ENCODE measurements around the gene SEPSECS. TPM values are rescaled to one million over a fixed set of nuclear protein-coding genes. Genes with fewer than 3 reads are reported as not detected.

The SEPSECS gene
- total RNA-seq, 4 donors from 2014 or later, result 6.4 to 8.5 (median 7.2) TPM

- no peak for DNase-seq (ENCODE audit: low spot score in 2 of 2)
These were observed 78.3 kb downstream of the SEPSECS start for GRCh38 chr4:25081866-25082471.

DNA sequence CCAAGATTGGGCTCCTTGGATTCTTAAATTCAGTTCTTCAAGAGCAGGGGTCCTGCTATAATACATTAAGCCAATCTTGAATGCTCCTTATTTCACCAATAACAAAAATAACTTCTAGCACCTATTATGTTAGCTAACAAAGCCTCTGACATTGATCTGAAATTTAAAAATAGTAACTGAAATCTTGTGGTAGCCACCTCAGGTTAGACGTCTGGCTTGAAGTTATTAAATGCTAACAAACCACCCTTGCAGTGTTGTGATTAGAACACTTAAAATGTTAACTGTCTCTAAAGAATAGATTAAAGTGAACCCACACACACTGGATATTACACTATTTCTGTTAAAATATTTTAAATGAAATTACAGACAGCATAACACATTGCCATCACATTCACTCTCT, 79.7 kb downstream of the SEPSECS start:
- 83 to 86% methylated on average over 1 of the region's 1 CpG for WGBS, 2 donors
- no peak for TF ChIP-seq POLR2A (IDR thresholded peaks at IDR 0.05)
- no peak for TF ChIP-seq CTCF (IDR thresholded peaks at IDR 0.05)
- no peak overlapping the region for H3K4me3 ChIP-seq (ENCODE audit: low read depth, poor library complexity, severe bottlenecking)
- intact Hi-C loops (cut with DNase I; ENCODE audit: low total_unique reads), result no loop called here
- DNase-seq (ENCODE audit: low spot score in 2 of 2), result no peak

More at GRCh38 chr4:25081866-25082471, 78.3 kb downstream of the SEPSECS start:
- TF ChIP-seq CTCF (IDR thresholded peaks at IDR 0.05), result no peak
- TF ChIP-seq POLR2A (IDR thresholded peaks at IDR 0.05), result no peak
- no peak overlapping the region for H3K4me3 ChIP-seq (ENCODE audit: low read depth, poor library complexity, severe bottlenecking)
- intact Hi-C loops (cut with DNase I; ENCODE audit: low total_unique reads), result no loop called here
- 90 to 94% methylated on average over 7 of the region's 7 CpGs for WGBS, 2 donors

- H3K4me3 ChIP-seq (ENCODE audit: low read depth, poor library complexity, severe bottlenecking), result no peak overlapping the region
- DNase-seq (ENCODE audit: low spot score in 2 of 2), result no peak
- intact Hi-C loops (cut with DNase I; ENCODE audit: low total_unique reads), result no loop called here
- TF ChIP-seq CTCF (IDR thresholded peaks at IDR 0.05) (no peak), POLR2A (IDR thresholded peaks at IDR 0.05) (no peak)
- WGBS, 2 donors, result 83 to 85% methylated on average over 4 of the region's 4 CpGs
These were observed 81.7 kb downstream of the SEPSECS start for GRCh38 chr4:25078523-25078922.

- no peak for DNase-seq (ENCODE audit: low spot score in 2 of 2)
- WGBS, 2 donors, result 76 to 91% methylated on average over 3 of the region's 3 CpGs
These were observed 83.4 kb downstream of the SEPSECS start for GRCh38 chr4:25076625-25077398.

DNA sequence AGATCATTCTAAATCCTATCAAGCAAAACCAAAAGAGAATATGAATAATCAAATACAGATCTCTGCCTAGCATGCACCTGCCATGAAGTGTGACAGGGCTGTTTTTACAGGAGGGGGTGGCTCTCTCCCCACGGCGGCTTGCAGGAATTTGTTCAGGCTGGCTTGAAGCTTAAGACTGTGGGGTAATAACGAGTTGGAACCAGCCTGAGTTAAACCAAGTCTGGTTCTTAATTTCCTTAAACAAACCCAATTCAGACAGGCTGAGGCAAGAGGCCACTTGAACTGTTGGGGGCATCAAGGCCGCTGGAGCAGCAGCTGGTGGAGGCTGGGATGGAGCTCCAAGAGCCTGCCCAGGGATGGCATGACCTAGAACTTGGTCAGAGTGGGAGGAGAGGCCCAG, 84.4 kb downstream of the SEPSECS start:
- intact Hi-C loops (cut with DNase I; ENCODE audit: low total_unique reads), result no loop called here
- TF ChIP-seq POLR2A (IDR thresholded peaks at IDR 0.05) (no peak), CTCF (IDR thresholded peaks at IDR 0.05) (no peak)
- no peak overlapping the region for H3K4me3 ChIP-seq (ENCODE audit: low read depth, poor library complexity, severe bottlenecking)
- DNase-seq (ENCODE audit: low spot score in 2 of 2), result no peak
- 34 to 59% methylated on average over 4 of the region's 4 CpGs for WGBS, 2 donors

More at GRCh38 chr4:25076625-25077398, 83.4 kb downstream of the SEPSECS start:
- TF ChIP-seq POLR2A (IDR thresholded peaks at IDR 0.05) (no peak), CTCF (IDR thresholded peaks at IDR 0.05) (no peak)
- H3K4me3 ChIP-seq (ENCODE audit: low read depth, poor library complexity, severe bottlenecking), result no peak overlapping the region
- intact Hi-C loops (cut with DNase I; ENCODE audit: low total_unique reads), result no loop called here

All from lower leg skin (tissue), 4 donors.